ENCODE measurements around the gene TEPSIN.

The TEPSIN gene

GRCh38 chr17:81219476-81220180 is 19.2 kb downstream of the TEPSIN start:
- TF ChIP-seq ZC3H10 (CRISPR knock-in tag; IDR thresholded peaks at IDR 0.05): no peak
- TF ChIP-seq, protein P1, sequence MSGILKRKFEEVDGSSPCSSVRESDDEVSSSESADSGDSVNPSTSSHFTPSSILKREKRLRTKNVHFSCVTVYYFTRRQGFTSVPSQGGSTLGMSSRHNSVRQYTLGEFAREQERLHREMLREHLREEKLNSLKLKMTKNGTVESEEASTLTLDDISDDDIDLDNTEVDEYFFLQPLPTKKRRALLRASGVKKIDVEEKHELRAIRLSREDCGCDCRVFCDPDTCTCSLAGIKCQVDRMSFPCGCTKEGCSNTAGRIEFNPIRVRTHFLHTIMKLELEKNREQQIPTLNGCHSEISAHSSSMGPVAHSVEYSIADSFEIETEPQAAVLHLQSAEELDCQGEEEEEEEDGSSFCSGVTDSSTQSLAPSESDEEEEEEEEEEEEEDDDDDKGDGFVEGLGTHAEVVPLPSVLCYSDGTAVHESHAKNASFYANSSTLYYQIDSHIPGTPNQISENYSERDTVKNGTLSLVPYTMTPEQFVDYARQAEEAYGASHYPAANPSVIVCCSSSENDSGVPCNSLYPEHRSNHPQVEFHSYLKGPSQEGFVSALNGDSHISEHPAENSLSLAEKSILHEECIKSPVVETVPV (CRISPR knock-in tag; IDR thresholded peaks at IDR 0.05): no peak
- TF ChIP-seq ESRRG (CRISPR knock-in tag; IDR thresholded peaks at IDR 0.05): no peak
- TF ChIP-seq OSR1 (CRISPR knock-in tag; IDR thresholded peaks at IDR 0.05): no peak
- TF ChIP-seq TOX (CRISPR knock-in tag; IDR thresholded peaks at IDR 0.05; ENCODE audit: borderline replicate concordance): no peak
- TF ChIP-seq CREB5 (CRISPR knock-in tag; IDR thresholded peaks at IDR 0.05; ENCODE audit: low read depth): no peak
- TF ChIP-seq SNAI2 (CRISPR knock-in tag; IDR thresholded peaks at IDR 0.05): no peak
- no peak for TF ChIP-seq TCF4 (CRISPR knock-in tag; IDR thresholded peaks at IDR 0.05; ENCODE audit: borderline replicate concordance)
- no peak for TF ChIP-seq CSDC2 (CRISPR knock-in tag; IDR thresholded peaks at IDR 0.05)
- TF ChIP-seq ARNTL (CRISPR knock-in tag; IDR thresholded peaks at IDR 0.05; ENCODE audit: borderline replicate concordance, low read depth): no peak
- no peak for TF ChIP-seq ZFP30 (CRISPR knock-in tag; IDR thresholded peaks at IDR 0.05)
- TF ChIP-seq PPARA (CRISPR knock-in tag; IDR thresholded peaks at IDR 0.05; ENCODE audit: borderline replicate concordance): no peak
- TF ChIP-seq ZFP3 (CRISPR knock-in tag; IDR thresholded peaks at IDR 0.05): no peak
- TF ChIP-seq GLIS3 (CRISPR knock-in tag; IDR thresholded peaks at IDR 0.05): no peak
- no peak for ATAC-seq

GRCh38 chr17:81218991-81219390 is 19.9 kb downstream of the TEPSIN start:
- ATAC-seq: no peak
- TF ChIP-seq, protein P2, sequence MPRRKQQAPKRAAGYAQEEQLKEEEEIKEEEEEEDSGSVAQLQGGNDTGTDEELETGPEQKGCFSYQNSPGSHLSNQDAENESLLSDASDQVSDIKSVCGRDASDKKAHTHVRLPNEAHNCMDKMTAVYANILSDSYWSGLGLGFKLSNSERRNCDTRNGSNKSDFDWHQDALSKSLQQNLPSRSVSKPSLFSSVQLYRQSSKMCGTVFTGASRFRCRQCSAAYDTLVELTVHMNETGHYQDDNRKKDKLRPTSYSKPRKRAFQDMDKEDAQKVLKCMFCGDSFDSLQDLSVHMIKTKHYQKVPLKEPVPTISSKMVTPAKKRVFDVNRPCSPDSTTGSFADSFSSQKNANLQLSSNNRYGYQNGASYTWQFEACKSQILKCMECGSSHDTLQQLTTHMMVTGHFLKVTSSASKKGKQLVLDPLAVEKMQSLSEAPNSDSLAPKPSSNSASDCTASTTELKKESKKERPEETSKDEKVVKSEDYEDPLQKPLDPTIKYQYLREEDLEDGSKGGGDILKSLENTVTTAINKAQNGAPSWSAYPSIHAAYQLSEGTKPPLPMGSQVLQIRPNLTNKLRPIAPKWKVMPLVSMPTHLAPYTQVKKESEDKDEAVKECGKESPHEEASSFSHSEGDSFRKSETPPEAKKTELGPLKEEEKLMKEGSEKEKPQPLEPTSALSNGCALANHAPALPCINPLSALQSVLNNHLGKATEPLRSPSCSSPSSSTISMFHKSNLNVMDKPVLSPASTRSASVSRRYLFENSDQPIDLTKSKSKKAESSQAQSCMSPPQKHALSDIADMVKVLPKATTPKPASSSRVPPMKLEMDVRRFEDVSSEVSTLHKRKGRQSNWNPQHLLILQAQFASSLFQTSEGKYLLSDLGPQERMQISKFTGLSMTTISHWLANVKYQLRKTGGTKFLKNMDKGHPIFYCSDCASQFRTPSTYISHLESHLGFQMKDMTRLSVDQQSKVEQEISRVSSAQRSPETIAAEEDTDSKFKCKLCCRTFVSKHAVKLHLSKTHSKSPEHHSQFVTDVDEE (CRISPR knock-in tag; IDR thresholded peaks at IDR 0.05): no peak
- no peak for TF ChIP-seq SNAI2 (CRISPR knock-in tag; IDR thresholded peaks at IDR 0.05)
- TF ChIP-seq ARNTL (CRISPR knock-in tag; IDR thresholded peaks at IDR 0.05; ENCODE audit: borderline replicate concordance, low read depth): no peak
- TF ChIP-seq ZFP3 (CRISPR knock-in tag; IDR thresholded peaks at IDR 0.05): no peak
- TF ChIP-seq, protein P1 (CRISPR knock-in tag; IDR thresholded peaks at IDR 0.05): no peak
- TF ChIP-seq CREB5 (CRISPR knock-in tag; IDR thresholded peaks at IDR 0.05; ENCODE audit: low read depth): no peak
- no peak for TF ChIP-seq ESRRG (CRISPR knock-in tag; IDR thresholded peaks at IDR 0.05)
- no peak for TF ChIP-seq GLIS3 (CRISPR knock-in tag; IDR thresholded peaks at IDR 0.05)
- TF ChIP-seq ZNF70 (CRISPR knock-in tag; IDR thresholded peaks at IDR 0.05): no peak
- no peak for TF ChIP-seq CSDC2 (CRISPR knock-in tag; IDR thresholded peaks at IDR 0.05)
- TF ChIP-seq ZNF565 (CRISPR knock-in tag; conservative IDR thresholded peaks at IDR 0.05; ENCODE audit: low read depth): no peak
- no peak for TF ChIP-seq PPARA (CRISPR knock-in tag; IDR thresholded peaks at IDR 0.05; ENCODE audit: borderline replicate concordance)
- TF ChIP-seq TOX (CRISPR knock-in tag; IDR thresholded peaks at IDR 0.05; ENCODE audit: borderline replicate concordance): no peak
- TF ChIP-seq RARB (CRISPR knock-in tag; IDR thresholded peaks at IDR 0.05): no peak
- no peak for TF ChIP-seq ZFP30 (CRISPR knock-in tag; IDR thresholded peaks at IDR 0.05)
- TF ChIP-seq BACH2 (CRISPR knock-in tag; IDR thresholded peaks at IDR 0.05; ENCODE audit: borderline replicate concordance): no peak
- TF ChIP-seq, protein P3, sequence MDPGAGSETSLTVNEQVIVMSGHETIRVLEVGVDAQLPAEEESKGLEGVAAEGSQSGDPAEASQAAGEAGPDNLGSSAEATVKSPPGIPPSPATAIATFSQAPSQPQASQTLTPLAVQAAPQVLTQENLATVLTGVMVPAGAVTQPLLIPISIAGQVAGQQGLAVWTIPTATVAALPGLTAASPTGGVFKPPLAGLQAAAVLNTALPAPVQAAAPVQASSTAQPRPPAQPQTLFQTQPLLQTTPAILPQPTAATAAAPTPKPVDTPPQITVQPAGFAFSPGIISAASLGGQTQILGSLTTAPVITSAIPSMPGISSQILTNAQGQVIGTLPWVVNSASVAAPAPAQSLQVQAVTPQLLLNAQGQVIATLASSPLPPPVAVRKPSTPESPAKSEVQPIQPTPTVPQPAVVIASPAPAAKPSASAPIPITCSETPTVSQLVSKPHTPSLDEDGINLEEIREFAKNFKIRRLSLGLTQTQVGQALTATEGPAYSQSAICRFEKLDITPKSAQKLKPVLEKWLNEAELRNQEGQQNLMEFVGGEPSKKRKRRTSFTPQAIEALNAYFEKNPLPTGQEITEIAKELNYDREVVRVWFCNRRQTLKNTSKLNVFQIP (CRISPR knock-in tag; IDR thresholded peaks at IDR 0.05; ENCODE audit: borderline replicate concordance, low read depth): no peak

Data from SK-N-SH treated with all-trans-retinoic acid at 6 μM for 48 hours (cell line).